NCI-H187 treated with DMSO at 0.1 percent for 48 hours (cell line): ENCODE data around the gene QSER1.
A peak's percentile ranks its signal among the peaks of the same experiment; 100 is the strongest.
"Not testable (repeated sequence)": the region's sequence is repeated elsewhere in the genome, so short reads cannot be mapped to it uniquely, and the experiment has no call there.

Source experiments
- DNase-seq: peaks from one replicate; lab custom pipeline; 2025; lab: John Stamatoyannopoulos, UW

The QSER1 gene

DNA sequence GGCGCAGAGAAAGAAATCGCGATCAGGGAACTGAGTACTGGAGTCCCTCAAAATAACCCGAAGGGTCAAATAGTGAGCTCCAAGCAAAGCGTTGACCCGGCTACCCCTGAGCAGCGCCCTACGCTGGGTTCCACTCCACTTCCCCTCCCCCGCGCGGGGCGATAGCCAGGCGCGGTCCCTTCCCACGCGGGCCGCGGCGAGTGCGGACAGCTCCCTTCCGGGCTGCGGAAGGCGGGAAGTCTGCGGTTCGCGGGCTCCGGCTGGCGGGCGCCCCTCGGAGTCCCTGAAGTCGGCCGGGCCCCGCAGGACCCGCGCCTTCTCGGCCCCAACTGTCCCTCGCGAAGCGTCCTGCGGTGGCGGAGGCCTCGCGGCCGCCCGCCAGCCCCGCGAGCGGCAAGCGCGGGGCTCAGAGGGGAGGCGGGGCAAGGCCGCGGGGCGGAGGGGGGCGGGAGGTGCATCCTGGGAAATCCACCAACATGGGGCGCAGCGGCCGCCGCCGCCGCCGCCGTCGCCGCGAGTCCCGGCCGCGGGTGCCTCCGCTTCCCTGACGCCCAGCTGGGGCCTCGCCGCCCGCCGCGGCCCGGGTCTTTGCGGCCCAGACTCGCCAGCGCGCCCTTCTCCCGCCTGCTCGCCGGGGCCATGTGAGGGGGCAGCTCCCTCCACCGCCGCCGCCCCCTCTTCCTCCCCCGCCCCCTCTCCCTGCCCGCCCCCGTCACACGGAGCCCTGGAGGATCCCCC is at the start of gene QSER1:
QSER1 (plus strand) TSS at position 457 of the 738 bp plus-strand sequence. CDS start 315 bp downstream, outside the sequence.
- no peak for DNase-seq

DNA sequence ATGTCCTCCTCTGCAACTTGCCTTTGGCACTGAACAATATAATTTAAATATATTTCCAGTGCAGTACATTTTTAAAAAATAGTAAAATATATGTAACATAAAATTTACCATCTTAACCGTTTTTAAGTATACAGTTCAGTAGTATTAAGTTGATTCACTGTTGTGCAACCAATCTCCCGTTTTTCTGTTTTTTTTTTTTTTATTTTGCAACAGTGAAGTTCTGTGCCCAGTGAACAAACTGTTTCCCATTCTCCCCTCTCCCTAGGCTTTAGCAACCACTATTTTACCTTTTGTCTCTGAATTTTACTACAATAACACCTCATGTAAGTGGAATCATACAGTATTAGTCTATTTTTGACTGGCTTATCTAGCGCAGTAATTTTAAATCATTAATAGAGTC is 49.1 kb upstream of the QSER1 start:
- no peak for DNase-seq

- DNase-seq: no peak
These were observed 45.1 kb upstream of the QSER1 start for GRCh38 chr11:32847511-32847910.

DNA sequence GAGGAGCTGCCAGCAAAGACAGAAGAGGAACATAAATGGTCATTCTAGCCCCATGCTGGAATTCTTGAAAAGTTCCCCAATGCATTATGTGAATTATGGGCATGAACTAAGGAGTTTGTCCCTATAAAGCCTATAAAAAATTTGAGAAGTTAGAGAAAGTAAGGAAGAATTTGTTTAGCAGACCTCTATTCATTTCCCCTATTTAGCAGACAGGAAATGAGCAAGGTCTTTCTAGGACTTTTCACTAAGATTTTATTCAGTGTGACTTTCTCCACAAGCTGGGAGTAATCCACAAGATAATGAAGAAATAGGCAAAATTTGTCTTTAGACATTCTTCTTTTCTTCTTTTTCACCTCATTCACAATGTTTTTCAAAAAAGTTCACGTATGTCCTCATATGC is 42.9 kb upstream of the QSER1 start:
- DNase-seq: no peak

GRCh38 chr11:32851251-32851650 is 41.4 kb upstream of the QSER1 start:
- no peak for DNase-seq

- DNase-seq: no peak
These were observed 40.4 kb upstream of the QSER1 start for GRCh38 chr11:32852207-32852606.

DNA sequence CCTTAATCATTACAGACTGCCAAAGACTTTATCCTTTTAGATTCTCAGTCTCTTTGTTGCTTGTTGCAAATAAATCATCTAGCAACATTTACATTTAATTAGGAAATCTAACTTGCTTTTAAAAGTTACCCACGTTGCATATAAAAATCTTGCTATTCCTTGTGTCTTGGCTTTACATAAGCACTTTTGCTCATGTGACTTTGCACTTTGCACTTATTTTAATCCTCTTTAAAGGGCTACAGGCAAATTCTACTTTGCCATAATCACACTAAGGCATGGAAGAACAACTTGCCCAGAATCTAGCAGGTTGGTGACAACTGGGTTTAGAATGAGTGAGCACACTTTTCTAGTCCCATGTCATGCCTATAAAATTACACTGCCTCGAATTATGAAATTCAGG is 37.0 kb upstream of the QSER1 start:
- DNase-seq: no peak

- no peak for DNase-seq
These were observed 33.9 kb upstream of the QSER1 start for GRCh38 chr11:32858731-32859130.

DNA sequence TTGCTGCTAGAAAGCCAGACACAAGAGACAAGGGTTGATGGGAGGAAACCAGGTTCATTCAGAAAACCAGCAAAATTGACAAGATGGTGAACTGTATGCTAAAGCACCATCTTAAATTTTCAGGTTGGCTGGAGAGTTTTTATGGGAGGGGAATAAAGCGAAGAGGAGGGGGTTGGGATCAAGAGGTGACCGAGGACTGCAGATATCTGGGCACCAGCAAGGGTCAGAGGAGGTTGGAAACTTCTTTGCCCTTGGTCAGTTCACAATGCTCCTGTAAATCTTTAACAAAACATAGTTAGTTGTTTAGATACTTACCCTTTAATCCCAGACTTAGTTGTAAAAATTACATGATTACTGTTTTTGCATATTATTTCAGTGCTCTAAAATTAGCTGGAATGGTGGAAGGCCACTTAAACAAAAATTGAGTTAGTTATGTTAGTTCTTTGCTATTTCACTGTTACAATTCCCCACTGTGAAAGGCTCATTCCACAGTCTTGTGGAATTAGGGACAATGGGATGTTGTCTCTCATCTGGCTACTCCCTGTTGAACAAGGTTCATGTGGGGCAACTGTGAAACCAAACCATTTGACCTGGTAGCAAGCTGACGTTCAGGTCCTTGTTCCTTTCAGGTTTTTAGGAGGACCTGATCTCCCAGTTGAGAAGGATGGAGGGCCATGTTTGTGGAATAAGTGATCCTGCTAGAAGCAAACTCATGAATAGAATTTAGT is 30.6 kb upstream of the QSER1 start:
- DNase-seq: no peak

GRCh38 chr11:32864555-32864954 is 28.1 kb upstream of the QSER1 start:
- DNase-seq: no peak

- not testable (repeated sequence) for DNase-seq
These were observed 23.9 kb upstream of the QSER1 start for GRCh38 chr11:32868752-32869151.

- DNase-seq: no peak
These were observed 21.9 kb upstream of the QSER1 start for GRCh38 chr11:32870676-32871075.

DNA sequence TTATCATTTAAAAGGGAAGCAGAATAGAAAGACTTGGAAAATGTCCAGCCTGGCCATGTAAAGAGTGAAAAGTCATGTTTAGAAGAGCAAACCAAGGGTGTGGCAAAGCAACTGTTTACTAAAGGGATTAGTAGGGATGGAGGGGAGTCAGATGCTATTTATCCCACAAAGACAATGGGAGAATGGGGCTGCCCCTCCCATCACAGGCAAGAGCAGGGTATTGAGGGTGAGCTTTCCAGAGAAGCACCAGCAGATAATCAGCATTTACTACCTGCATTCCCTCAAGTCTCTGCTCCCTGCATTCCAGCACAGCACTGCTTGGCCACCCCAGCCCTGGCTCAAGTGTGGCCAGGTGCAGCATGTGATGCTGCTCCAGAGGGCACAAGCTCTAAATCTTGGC is 18.5 kb upstream of the QSER1 start:
- peak; percentile 58 for DNase-seq

DNA sequence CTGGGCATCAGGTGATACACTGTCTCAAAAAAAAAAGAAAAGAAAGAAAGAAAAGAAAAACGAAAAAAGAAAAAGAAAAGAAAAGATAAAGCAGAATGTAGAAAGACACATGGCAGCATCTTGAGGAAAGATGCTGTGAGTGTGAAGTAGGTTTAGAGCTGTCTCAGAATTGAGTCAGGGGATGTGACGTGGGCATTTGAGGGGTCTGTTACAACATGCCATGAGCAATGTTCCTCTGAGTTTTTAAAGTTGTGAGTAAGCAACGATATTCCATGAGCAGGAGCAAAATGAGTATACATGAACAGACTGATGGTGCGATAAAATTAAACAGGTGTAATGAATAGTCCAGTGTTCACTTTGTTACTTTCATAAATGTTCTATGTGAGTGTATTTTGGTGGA is 11.3 kb upstream of the QSER1 start:
- DNase-seq: no peak

DNA sequence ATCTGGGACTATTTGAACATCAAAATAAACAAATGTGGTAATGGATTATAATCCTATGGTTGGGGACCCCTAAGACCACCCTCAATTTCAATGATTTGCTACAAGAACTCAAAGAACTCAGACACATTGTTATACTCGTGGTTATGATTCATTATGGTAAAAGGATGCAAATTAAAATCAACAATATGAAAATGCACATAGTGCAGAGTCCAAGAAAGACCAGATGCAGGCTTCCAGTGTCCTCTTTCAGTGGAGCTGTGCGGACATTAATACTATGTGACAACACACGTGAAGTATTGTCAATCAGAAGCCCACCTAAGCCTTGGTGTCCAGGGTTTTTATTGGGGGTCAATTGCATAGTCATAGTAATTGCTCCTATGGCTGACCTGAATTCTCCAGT is 9.2 kb upstream of the QSER1 start:
- no peak for DNase-seq

DNA sequence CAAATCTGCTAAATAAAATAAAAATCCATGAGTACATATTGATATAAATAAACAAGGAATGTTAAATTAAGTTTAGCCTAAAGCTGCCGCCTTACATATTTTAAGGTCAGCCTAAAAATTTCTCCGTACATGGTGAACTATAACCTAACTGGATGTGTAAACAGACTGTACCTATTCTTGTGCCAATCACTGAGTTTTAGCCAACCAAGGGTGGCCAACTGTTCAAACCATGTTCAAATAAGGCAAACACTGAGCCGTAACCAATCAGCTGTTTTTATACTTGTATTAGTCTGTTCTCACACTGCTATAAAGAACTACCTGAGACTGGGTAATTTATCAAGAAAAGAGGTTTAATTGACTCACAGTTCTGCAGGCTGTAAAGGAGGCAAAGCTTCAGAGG is 8.6 kb upstream of the QSER1 start:
- DNase-seq: no peak

- no peak for DNase-seq
These were observed 7.7 kb upstream of the QSER1 start for GRCh38 chr11:32884770-32885384.

DNA sequence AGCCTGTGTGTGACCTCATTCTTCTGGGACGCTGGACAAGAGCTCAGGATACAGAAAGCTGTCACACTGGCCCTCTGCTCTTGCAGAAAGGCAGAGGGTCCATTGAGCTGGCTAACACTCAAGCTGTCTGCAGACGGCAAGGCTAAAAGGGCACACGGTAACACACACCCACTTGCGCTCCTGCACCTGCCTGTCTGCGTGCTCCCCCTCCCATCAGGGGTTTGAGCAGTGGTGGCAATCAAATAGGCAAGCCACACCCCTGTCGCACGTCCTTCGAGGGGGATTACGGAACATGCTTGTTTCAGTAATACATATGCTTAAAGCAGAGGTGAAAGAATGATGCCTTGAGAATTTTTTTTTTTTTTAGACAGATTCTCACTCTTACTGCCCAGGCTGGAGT is 7.1 kb upstream of the QSER1 start:
- DNase-seq: no peak

DNA sequence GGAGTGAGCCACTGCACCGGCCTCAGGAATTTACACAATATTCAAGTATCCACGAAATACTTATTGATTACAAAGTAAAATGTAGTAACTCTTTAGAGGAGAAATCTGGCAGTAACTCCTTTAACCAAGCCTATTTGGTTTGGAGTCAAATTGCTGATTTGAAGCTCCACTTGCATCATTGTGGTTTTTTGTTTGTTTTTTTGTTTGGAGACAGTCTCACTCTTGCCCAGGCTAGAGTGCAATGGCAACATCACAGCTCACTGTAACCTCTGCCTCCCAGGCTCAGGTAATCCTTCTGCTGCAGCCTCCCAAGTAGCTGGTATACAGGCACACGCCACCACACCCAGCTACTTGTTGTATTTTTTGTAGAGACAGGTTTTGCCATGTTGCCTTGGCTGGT is 6.4 kb upstream of the QSER1 start:
- no peak for DNase-seq

GRCh38 chr11:32887707-32888383 is 4.8 kb upstream of the QSER1 start:
- not testable (repeated sequence) for DNase-seq

GRCh38 chr11:32888384-32888710 is 4.3 kb upstream of the QSER1 start:
- not testable (repeated sequence) for DNase-seq

GRCh38 chr11:32888805-32889204 is 3.8 kb upstream of the QSER1 start:
- DNase-seq: no peak
